ENCODE data around the gene MYO5B.

The MYO5B gene

GRCh38 chr18:50014606-50015005 lies 180.3 kb downstream of the MYO5B start:
- TF ChIP-seq ZFX (IDR thresholded peaks at IDR 0.05): no peak
- TF ChIP-seq, protein P1, sequence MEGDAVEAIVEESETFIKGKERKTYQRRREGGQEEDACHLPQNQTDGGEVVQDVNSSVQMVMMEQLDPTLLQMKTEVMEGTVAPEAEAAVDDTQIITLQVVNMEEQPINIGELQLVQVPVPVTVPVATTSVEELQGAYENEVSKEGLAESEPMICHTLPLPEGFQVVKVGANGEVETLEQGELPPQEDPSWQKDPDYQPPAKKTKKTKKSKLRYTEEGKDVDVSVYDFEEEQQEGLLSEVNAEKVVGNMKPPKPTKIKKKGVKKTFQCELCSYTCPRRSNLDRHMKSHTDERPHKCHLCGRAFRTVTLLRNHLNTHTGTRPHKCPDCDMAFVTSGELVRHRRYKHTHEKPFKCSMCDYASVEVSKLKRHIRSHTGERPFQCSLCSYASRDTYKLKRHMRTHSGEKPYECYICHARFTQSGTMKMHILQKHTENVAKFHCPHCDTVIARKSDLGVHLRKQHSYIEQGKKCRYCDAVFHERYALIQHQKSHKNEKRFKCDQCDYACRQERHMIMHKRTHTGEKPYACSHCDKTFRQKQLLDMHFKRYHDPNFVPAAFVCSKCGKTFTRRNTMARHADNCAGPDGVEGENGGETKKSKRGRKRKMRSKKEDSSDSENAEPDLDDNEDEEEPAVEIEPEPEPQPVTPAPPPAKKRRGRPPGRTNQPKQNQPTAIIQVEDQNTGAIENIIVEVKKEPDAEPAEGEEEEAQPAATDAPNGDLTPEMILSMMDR (conservative IDR thresholded peaks at IDR 0.05): no peak
- H3K27ac ChIP-seq: no peak overlapping the region

- H3K27ac ChIP-seq: no peak overlapping the region
- TF ChIP-seq, protein P1 (conservative IDR thresholded peaks at IDR 0.05): no peak
- TF ChIP-seq ZFX (IDR thresholded peaks at IDR 0.05): no peak
Observed at GRCh38 chr18:50013363-50014138, 181.4 kb downstream of the MYO5B start.

DNA sequence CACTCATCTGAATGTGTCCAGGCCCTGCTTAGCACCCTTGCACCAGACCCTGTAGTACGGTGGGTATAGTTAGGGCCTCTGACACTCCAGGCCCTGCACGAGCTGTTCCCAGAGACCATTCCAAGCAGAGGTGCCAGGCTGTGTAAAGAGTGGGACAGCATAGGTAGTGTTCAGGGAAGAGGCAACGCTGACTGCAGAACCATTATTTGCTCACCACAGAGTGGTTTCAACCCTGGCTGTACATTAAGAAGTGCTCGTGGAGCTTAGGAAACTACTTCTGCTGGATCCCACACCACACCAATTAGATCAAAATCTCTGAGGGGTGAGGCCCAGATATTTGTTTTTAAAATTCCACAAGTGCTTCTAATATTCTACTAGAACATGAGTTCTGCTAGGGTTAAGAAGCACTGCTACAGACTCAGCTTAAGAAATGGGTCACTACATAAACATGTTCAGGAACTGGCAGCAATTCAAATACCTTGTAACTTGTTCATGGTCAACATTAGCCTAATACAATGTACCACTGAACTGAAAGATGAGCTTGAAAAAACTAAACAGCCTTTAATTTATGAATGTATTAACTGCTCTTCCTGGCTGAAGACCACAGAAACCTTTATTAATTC lies 183.0 kb downstream of the MYO5B start:
- no peak overlapping the region for H3K27ac ChIP-seq
- no peak for TF ChIP-seq ZFX (IDR thresholded peaks at IDR 0.05)
- TF ChIP-seq, protein P1 (conservative IDR thresholded peaks at IDR 0.05): no peak

DNA sequence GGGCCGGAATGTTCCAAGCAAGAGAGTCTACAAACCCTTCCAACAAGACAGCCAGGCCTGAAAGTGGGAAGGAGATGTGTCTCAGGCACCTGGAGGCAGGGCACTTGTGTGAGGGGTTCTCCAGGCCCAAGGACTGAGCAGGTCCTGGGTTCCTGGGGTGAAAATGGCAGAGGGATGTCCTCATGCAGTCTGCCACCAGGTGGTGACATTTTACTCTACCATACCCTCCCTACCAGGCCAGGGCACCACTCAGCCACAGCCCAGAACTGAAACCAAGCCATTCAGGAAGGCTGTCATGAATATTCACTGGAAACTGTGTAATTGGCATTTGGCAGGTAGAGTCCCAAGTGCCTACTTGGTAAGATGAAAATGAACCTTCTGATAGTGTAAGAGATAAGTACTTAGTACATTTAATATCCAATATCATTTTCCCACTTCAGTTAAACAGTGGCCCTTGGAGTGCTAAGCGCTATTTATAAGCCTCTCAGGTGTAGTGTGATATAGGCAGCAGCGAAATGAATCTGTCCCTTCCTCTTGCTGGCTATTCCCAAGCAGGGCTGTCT lies 185.1 kb downstream of the MYO5B start:
- TF ChIP-seq ZFX (IDR thresholded peaks at IDR 0.05): no peak
- TF ChIP-seq, protein P1 (conservative IDR thresholded peaks at IDR 0.05): peak; percentile 74
- no peak overlapping the region for H3K27ac ChIP-seq

DNA sequence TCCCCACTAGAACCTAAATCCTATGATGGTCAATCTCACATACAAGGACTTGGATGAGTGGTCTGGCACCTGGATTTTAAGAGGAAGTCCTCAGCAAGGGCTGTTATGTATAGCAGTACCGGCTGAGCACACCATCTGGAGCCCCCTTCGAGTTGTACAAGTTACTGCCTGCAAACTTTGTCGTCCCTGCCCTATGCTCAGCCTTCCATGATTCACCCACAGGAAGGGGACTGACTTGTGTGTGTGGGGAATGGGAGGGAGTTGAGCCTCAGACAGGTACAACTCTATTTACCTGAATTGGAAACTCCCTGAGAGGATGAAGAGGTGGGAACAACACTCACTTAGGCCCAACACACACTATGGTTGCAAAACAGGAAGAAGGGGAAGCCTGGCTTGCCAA lies 186.6 kb downstream of the MYO5B start:
- no peak for TF ChIP-seq ZFX (IDR thresholded peaks at IDR 0.05)
- TF ChIP-seq, protein P1 (conservative IDR thresholded peaks at IDR 0.05): no peak
- no peak overlapping the region for H3K27ac ChIP-seq

DNA sequence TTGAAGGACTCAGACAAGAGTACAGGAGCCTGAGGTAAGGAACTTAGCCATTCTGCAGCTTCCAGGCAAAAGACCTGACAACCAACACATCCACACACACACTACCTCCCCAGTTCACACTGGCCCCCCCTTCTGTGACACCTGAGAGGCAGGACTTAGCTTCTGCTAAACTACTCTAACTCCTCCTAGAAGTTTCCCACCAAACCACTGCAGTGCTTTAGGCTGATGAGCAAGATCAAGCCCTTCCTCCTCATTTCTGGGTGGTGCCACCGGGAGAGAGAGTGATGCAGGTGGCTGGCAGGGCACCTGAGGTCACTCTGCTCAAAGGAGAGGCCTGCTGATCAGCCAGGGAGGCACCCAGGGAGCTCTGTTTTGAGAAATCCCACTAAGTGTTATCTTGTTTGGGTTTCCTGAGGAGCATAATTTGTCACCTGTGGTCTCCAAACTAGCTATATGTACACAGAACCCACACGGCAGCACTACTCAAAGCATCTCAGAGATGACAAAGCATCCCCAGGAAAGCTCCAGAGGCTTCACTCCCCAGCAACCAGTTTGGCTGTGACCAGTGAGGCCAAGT lies 188.4 kb downstream of the MYO5B start:
- TF ChIP-seq, protein P1 (conservative IDR thresholded peaks at IDR 0.05): no peak
- TF ChIP-seq ZFX (IDR thresholded peaks at IDR 0.05): no peak
- H3K27ac ChIP-seq: no peak overlapping the region

DNA sequence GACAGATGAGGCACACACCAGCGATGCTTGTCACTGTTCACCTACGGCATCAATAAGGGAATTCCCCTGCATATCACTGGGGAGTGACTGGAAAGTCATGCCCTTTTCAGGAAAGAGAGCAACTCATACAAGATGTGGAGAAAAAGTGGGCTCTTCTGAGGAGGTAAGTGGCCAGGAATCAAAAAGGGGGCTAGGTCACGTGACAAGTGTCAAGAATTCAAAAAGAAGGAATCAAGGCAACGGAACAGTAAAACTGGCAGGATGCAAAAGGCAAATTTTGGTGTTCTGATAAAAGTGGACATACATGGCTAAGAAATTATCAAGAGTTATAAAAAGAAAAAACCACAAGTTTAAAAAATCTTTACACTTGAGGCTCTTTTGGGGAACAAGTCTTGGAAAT lies 190.9 kb downstream of the MYO5B start:
- TF ChIP-seq, protein P1 (conservative IDR thresholded peaks at IDR 0.05): no peak
- no peak for TF ChIP-seq ZFX (IDR thresholded peaks at IDR 0.05)
- no peak overlapping the region for H3K27ac ChIP-seq
